ENCODE data around the gene CPS1.

DNA sequence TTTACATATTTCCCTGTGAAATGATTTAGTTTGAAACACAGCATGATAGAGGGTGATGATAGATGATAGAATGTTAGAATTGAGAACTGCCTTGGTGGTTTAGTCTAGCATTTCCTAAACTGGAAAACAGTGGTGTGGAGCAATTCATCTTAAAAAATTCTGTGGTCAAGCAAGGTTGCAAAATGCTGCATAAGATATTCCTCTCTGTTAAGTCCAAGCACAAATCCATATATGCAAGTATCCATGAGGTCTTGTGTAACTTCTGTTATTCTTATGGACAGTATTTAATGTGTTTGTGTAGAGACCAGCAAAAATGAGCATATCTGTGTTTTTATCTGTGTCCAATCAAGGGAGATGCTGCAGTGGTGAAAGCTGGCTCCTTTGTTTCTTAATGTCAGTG lies 30.0 kb downstream of the CPS1 start:
- TF ChIP-seq POLR2AphosphoS5 (IDR thresholded peaks at IDR 0.05; ENCODE audit: insufficient read depth in 1 of 2, low read depth in 1 of 2) (no peak), POLR2A (IDR thresholded peaks at IDR 0.05) (no peak)
- TF ChIP-seq, protein P1, sequence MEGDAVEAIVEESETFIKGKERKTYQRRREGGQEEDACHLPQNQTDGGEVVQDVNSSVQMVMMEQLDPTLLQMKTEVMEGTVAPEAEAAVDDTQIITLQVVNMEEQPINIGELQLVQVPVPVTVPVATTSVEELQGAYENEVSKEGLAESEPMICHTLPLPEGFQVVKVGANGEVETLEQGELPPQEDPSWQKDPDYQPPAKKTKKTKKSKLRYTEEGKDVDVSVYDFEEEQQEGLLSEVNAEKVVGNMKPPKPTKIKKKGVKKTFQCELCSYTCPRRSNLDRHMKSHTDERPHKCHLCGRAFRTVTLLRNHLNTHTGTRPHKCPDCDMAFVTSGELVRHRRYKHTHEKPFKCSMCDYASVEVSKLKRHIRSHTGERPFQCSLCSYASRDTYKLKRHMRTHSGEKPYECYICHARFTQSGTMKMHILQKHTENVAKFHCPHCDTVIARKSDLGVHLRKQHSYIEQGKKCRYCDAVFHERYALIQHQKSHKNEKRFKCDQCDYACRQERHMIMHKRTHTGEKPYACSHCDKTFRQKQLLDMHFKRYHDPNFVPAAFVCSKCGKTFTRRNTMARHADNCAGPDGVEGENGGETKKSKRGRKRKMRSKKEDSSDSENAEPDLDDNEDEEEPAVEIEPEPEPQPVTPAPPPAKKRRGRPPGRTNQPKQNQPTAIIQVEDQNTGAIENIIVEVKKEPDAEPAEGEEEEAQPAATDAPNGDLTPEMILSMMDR (IDR thresholded peaks at IDR 0.05), result no peak
